AG09309 (cell line): Measurements from ENCODE around the gene SUPT20HL1.
"Not testable (repeated sequence)": the region's sequence is repeated elsewhere in the genome, so short reads cannot be mapped to it uniquely, and the experiment has no call there.

Experiments used
- DNase-seq: peaks from one replicate; pipeline ENCODE4 v3.0.0-alpha.2; 2010; ENCODE audit warnings: low read depth
- H3K4me3 ChIP-seq: 2 replicates; pipeline ENCODE4 v1.5.1; 2011; ENCODE audit warnings: mild to moderate bottlenecking, low read depth, low read length, moderate library complexity; ENCODE audit not compliant: control insufficient read depth
- CTCF ChIP-seq: IDR thresholded peaks from 2 replicates; pipeline ENCODE4 v1.5.1; 2011; ENCODE audit warnings: mild to moderate bottlenecking, low read depth, low read length, inconsistent platforms; ENCODE audit not compliant: insufficient read depth, control insufficient read depth; ENCODE audit errors: missing control alignments

Gene SUPT20HL1

GRCh38 chrX:24341795-24342194 lies 18.6 kb upstream of the SUPT20HL1 start:
- DNase-seq, result peak; percentile 64
- no peak overlapping the region for H3K4me3 ChIP-seq
- TF ChIP-seq CTCF, result no peak

- no peak for TF ChIP-seq CTCF
- H3K4me3 ChIP-seq, result no peak overlapping the region
- DNase-seq, result no peak
Observed at GRCh38 chrX:24343719-24344118, 16.7 kb upstream of the SUPT20HL1 start.

GRCh38 chrX:24347881-24348280 lies 12.6 kb upstream of the SUPT20HL1 start:
- H3K4me3 ChIP-seq, result no peak overlapping the region
- no peak for TF ChIP-seq CTCF
- no peak for DNase-seq

- TF ChIP-seq CTCF, result no peak
- H3K4me3 ChIP-seq, result no peak overlapping the region
- no peak for DNase-seq
Observed at GRCh38 chrX:24350217-24350616, 10.2 kb upstream of the SUPT20HL1 start.

GRCh38 chrX:24355095-24355494 lies 5.3 kb upstream of the SUPT20HL1 start:
- no peak for TF ChIP-seq CTCF
- DNase-seq, result no peak
- no peak overlapping the region for H3K4me3 ChIP-seq

GRCh38 chrX:24357106-24357505 lies 3.3 kb upstream of the SUPT20HL1 start:
- H3K4me3 ChIP-seq, result no peak overlapping the region
- DNase-seq, result no peak
- TF ChIP-seq CTCF, result no peak

GRCh38 chrX:24362089-24362745 lies 1.8 kb downstream of the SUPT20HL1 start:
- not testable (repeated sequence) for H3K4me3 ChIP-seq, DNase-seq

- not testable (repeated sequence) for DNase-seq, H3K4me3 ChIP-seq
Observed at GRCh38 chrX:24363432-24364181, 3.2 kb downstream of the SUPT20HL1 start.
